ENCODE measurements around the gene PYGO1. TPM values are rescaled to one million over a fixed set of nuclear protein-coding genes. Genes with fewer than 3 reads are reported as not detected.

The PYGO1 gene, protein sequence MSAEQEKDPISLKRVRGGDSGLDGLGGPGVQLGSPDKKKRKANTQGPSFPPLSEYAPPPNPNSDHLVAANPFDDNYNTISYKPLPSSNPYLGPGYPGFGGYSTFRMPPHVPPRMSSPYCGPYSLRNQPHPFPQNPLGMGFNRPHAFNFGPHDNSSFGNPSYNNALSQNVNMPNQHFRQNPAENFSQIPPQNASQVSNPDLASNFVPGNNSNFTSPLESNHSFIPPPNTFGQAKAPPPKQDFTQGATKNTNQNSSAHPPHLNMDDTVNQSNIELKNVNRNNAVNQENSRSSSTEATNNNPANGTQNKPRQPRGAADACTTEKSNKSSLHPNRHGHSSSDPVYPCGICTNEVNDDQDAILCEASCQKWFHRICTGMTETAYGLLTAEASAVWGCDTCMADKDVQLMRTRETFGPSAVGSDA
- 5.9 and 9.9 TPM in 2 replicates for total RNA-seq (2014; rRNA removed; shearing (Covaris generic))

DNA sequence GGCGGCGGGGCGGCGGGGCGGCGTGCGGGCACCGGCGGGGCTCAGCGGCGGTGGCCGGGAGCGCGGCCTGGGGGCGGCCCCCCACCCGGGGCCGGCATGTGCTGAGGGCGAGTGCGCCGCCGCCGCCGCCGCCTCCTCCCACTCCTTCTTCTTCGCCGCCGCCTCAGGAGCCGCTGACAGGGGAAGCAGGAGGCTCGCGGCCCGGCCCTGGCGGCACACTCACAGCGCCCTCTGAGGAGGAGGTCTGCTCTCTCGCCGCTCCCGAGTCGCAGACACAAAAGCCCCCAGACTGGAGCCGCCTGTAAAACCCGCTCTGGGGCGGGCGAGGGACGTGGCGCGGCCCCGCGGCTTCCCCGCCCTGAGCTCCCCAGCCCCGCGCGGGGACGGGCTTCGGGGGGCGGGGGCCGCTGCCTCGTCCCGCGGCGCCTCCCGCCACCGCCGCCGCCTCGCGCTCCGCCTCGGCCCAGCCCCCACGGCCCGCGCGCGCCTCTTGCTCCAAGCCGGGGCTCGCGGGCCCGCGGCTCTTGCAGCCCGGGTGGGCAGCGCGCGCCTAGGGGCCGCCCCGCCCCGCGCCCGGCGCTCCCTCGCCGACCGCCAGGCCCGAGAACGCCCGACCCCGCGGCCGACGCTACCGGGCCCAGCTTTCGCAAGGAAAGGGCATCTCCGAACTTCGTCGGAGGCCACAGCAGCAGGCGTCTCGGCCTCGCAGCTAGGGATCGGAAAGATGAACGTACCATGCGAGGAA lies at the start of gene PYGO1:
PYGO1 (minus strand) TSS at position 276 of the 745 bp plus-strand sequence. CDS start 462 bp downstream, outside the sequence.
- peak; percentile 72 for DNase-seq (ENCODE audit: low read depth in 1 of 2, low spot score in 2 of 2)
- peak within 1 kb of the TSS; percentile 80 for H3K4me3 ChIP-seq
- peaks cover 5% of the 10 kb centered on the region for H3K4me1 ChIP-seq (replicated peaks)
- no peaks in the 10 kb centered on the region for H3K36me3 ChIP-seq
- H3K27me3 ChIP-seq (replicated peaks) = no peaks in the 10 kb centered on the region
- no peaks in the 10 kb centered on the region for H3K9me3 ChIP-seq (replicated peaks)
- H3K27ac ChIP-seq = peak within 1 kb of the TSS; percentile 64

DNA sequence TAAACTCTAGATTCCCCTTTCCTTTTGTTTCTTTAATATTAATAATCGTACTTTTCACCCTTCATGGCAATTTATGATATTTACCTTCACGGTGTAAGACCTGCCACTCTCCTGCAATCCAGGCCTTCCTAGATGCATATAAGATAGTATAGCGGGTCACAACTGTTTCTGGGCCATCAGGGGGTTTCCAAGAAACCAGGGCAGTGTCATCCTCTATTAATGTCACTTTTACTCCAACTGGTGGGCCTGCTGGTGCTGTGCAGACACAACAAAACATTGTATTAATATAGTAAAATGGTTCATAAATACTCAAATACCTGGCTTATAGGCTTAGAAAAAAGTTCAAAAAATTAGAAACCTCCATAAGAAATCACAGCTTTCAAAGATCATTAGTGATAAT lies 48.9 kb upstream of the PYGO1 start:
- Histone ChIP-seq H3K27ac (no peak overlapping the region), H3K4me3 (no peak overlapping the region), H3K9me3 (replicated peaks) (no peaks in the 10 kb centered on the region), H3K27me3 (replicated peaks) (no peaks in the 10 kb centered on the region), H3K4me1 (replicated peaks) (no peaks in the 10 kb centered on the region), H3K36me3 (no peaks in the 10 kb centered on the region)
- no peak for DNase-seq (ENCODE audit: low read depth in 1 of 2, low spot score in 2 of 2)

DNA sequence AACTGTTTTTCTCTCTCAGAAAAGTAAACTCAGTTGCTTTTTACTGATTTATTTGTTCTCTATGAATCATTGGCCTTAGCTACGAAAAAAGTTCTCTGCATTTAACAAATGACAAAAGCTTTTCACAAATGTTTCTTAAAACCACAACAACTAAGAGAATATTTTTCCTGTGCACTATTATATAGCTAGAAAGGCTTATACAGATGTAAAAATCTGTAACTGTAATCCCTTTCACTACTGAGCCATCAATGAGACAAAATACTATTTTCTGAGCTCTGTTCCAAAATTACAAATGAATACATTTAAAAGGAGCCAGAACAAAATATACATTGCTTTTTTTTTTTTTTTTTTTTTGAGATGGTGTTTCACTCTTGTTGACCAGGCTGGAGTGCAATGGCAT lies 45.6 kb upstream of the PYGO1 start:
- Histone ChIP-seq H3K27me3 (replicated peaks) (no peaks in the 10 kb centered on the region), H3K9me3 (replicated peaks) (no peaks in the 10 kb centered on the region), H3K36me3 (no peaks in the 10 kb centered on the region), H3K4me3 (no peak overlapping the region), H3K4me1 (replicated peaks) (no peaks in the 10 kb centered on the region), H3K27ac (no peak overlapping the region)
- no peak for DNase-seq (ENCODE audit: low read depth in 1 of 2, low spot score in 2 of 2)

DNA sequence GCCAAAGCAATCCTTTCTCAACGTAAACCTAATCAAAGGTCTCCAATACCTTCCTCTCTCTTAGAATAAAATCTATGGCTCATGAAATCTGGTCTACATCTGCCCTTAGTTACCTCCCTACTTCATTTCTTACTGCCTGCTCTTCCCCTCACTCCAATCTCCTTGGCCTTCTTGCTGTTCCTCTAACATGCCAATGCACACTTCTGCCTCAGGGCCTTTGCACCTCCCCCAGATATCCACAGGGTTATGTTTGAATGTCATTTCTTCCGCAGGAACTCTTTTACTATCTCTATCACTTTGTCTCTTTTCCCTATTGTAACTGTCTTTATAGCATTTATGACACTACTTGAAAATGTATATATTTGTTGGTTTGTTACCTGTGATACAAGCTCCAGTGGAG lies 44.3 kb upstream of the PYGO1 start:
- DNase-seq (ENCODE audit: low read depth in 1 of 2, low spot score in 2 of 2) = no peak

DNA sequence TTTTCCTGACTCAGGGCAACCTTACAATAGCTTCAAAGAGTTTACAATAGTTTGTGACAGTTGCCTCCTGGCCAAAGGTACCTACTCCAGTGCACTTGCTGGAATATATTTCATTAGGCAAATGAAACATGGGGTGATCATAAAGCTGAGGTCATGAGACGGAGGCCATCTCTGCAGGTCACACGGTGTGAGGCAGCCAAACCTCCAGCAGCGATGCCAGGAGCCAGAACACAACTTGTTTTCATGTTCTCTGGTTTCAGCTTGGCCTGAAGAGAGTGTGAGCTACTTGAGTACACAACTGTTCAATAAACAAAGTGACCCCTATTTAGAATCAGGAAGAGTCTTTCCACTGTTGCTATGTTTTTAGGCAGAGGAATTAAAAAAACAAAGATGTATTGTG lies 42.7 kb upstream of the PYGO1 start:
- H3K27ac ChIP-seq = no peak overlapping the region
- H3K36me3 ChIP-seq = no peaks in the 10 kb centered on the region
- no peaks in the 10 kb centered on the region for H3K27me3 ChIP-seq (replicated peaks)
- H3K4me1 ChIP-seq (replicated peaks) = peaks cover 6% of the 10 kb centered on the region
- no peak for DNase-seq (ENCODE audit: low read depth in 1 of 2, low spot score in 2 of 2)
- no peak overlapping the region for H3K4me3 ChIP-seq
- no peaks in the 10 kb centered on the region for H3K9me3 ChIP-seq (replicated peaks)

More for the DNA sequence above, 44.3 kb upstream of the PYGO1 start:
- no peak overlapping the region for H3K27ac ChIP-seq
- H3K27me3 ChIP-seq (replicated peaks) = no peaks in the 10 kb centered on the region
- H3K4me1 ChIP-seq (replicated peaks) = peaks cover 6% of the 10 kb centered on the region
- no peaks in the 10 kb centered on the region for H3K36me3 ChIP-seq
- H3K4me3 ChIP-seq = no peak overlapping the region
- no peaks in the 10 kb centered on the region for H3K9me3 ChIP-seq (replicated peaks)

DNA sequence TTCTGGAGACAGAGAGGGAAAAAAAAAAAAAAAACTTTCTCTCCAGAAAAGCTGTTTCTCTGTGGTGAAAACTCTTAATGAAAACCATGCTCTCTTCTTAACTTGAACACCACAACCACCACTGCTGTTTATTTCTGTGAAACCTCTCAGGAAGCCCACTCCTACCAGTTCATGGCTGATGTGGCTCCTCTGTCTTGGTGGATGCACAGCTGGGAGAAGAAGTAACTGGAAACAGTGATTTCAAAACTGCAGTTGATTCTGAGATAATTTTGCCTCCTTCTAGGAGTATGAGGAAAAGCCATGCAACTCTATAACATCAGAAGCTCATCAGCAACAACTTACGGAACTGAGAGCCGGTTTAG lies 40.2 kb upstream of the PYGO1 start:
- peaks cover 6% of the 10 kb centered on the region for H3K4me1 ChIP-seq (replicated peaks)
- no peaks in the 10 kb centered on the region for H3K27me3 ChIP-seq (replicated peaks)
- no peaks in the 10 kb centered on the region for H3K9me3 ChIP-seq (replicated peaks)
- H3K36me3 ChIP-seq = no peaks in the 10 kb centered on the region
- H3K4me3 ChIP-seq = no peak overlapping the region
- DNase-seq (ENCODE audit: low read depth in 1 of 2, low spot score in 2 of 2) = no peak
- H3K27ac ChIP-seq = no peak overlapping the region

DNA sequence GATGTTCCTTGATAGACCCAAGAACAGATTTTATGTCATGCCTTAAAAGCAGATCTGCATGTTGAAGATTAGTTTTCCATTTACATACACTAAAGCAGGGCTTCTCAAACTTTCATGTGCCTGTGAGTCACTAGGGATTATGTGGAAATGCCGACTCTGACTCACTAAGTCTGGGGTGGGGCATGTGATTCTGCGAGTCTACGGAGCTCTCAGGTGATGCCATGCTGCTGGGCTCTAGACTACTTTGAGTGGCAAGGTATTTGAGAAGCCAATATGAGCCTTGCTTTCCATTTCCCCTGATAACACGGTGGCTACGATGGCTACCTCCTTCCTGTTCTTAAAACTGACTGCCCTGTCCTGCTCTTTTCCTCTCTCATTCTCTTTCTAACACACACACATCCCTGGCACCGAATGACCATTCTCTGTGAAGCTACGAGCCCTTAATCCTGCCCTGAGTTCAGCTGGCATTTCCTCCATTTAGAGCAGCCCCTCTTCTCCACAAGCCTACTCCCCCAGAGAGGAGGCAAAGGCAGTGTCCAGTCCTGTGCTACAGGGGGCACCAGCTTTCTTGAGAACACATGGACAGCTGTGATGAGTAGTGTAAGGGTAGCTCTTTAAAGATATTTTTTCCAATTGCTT lies 39.7 kb upstream of the PYGO1 start:
- H3K27ac ChIP-seq = no peak overlapping the region
- peak in 1 of 2 experiments; percentile 36 for DNase-seq (ENCODE audit: low read depth in 1 of 2, low spot score in 2 of 2)
- H3K4me3 ChIP-seq = no peak overlapping the region

DNA sequence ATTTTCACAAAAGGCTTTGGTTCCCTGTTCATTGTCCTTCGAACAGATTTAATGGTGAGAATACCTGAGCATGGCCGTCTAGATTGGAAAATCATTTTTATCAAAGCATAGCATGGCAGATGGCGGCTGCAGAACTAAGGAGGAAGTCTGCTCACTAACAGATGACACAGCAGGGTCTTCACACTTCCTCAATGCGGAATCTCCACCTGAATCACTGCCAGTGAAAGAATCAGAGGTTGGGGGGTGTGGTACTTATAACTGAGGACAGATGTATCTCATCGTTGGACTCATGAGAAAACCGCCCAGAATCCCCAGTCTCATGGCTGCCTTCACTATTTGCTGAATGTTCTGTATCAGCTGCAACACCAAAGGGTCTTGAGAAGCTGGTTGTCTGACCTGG lies 31.6 kb upstream of the PYGO1 start:
- Histone ChIP-seq H3K4me1 (replicated peaks) (no peaks in the 10 kb centered on the region), H3K9me3 (replicated peaks) (no peaks in the 10 kb centered on the region), H3K36me3 (no peaks in the 10 kb centered on the region), H3K4me3 (no peak overlapping the region), H3K27ac (no peak overlapping the region), H3K27me3 (replicated peaks) (no peaks in the 10 kb centered on the region)
- DNase-seq (ENCODE audit: low read depth in 1 of 2, low spot score in 2 of 2) = no peak

More for the DNA sequence above, 39.7 kb upstream of the PYGO1 start:
- Histone ChIP-seq H3K36me3 (no peaks in the 10 kb centered on the region), H3K9me3 (replicated peaks) (no peaks in the 10 kb centered on the region), H3K4me1 (replicated peaks) (peaks cover 6% of the 10 kb centered on the region), H3K27me3 (replicated peaks) (no peaks in the 10 kb centered on the region)

DNA sequence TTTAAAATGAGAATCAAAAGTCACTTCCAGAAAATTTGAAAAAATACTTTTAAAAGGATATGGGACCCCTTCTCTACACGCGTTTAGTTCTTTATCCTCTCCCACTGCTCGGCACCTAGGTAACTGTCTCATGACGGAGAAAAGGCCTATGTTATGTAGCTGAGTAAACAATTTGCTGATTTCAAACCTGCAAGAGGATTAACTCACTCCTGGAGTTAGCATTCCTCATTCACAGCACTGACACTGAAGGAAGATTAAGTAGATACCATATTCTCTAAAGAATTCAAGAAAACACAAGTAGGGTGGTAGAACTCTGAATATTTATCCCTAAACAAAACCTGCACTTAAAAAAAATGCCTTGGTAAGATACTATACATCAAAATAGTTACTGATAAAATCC lies 30.2 kb upstream of the PYGO1 start:
- H3K4me1 ChIP-seq (replicated peaks) = no peaks in the 10 kb centered on the region
- H3K27me3 ChIP-seq (replicated peaks) = no peaks in the 10 kb centered on the region
- H3K27ac ChIP-seq = no peak overlapping the region
- no peak for DNase-seq (ENCODE audit: low read depth in 1 of 2, low spot score in 2 of 2)
- no peaks in the 10 kb centered on the region for H3K9me3 ChIP-seq (replicated peaks)
- H3K4me3 ChIP-seq = no peak overlapping the region
- H3K36me3 ChIP-seq = no peaks in the 10 kb centered on the region

DNA sequence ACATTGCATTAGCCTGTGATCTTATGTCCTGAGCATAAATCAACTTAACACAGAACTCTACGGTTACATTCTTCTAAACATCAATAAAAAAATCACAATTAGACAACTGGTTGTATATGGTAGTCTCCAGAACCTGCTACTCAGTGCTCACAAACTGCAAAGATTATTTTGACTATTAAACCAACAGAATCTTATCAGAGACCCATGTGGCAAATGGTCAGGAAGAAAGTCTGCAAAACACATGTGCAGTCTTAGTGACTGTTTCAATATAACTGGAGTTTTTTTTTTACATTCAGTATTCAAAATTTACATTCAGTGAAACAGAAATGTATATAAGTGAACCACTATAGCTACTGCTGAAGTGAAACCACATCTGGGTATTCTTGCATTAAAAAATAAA lies 27.3 kb upstream of the PYGO1 start:
- H3K4me3 ChIP-seq = no peak overlapping the region
- no peaks in the 10 kb centered on the region for H3K9me3 ChIP-seq (replicated peaks)
- no peak for DNase-seq (ENCODE audit: low read depth in 1 of 2, low spot score in 2 of 2)
- no peak overlapping the region for H3K27ac ChIP-seq
- H3K4me1 ChIP-seq (replicated peaks) = no peaks in the 10 kb centered on the region
- H3K27me3 ChIP-seq (replicated peaks) = no peaks in the 10 kb centered on the region
- no peaks in the 10 kb centered on the region for H3K36me3 ChIP-seq

DNA sequence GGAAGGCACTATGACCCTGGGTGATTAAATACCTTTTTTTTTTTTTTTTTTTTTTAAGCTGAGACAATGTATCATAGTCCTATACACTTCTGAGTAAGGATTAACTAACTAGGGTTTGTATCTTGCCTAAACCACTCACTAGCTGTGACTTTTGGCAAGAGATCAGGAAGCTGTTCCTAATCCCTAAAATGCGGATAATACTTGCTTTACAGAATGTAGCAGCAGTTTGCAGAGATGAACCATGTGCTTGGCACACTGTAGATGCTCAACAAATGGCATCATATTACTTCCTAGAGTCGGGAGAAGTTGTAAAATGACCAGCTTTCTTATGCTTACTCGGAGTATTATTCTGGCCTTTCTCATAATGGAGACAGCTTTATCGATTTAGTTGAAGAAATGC lies 25.6 kb upstream of the PYGO1 start:
- H3K4me3 ChIP-seq = no peak overlapping the region
- H3K9me3 ChIP-seq (replicated peaks) = no peaks in the 10 kb centered on the region
- H3K4me1 ChIP-seq (replicated peaks) = no peaks in the 10 kb centered on the region
- no peaks in the 10 kb centered on the region for H3K36me3 ChIP-seq
- H3K27me3 ChIP-seq (replicated peaks) = no peaks in the 10 kb centered on the region
- DNase-seq (ENCODE audit: low read depth in 1 of 2, low spot score in 2 of 2) = no peak
- H3K27ac ChIP-seq = no peak overlapping the region

DNA sequence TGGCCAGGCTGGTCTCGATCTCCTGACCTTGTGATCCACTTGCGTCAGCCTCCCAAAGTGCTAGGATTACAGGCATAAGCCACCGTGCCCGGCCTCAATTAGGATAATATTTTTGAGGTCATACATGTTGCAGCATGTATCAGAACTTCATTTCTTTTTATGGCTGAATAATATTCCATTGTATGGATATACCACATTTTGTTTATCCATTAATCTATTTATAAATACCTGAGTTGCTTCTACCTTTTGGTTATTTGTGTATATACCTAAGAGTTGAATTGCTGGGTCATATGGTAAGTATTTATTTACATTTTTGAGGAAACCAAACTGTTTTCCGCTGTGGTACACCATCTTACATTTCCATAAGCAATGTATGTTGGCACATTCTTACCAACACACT lies 18.1 kb upstream of the PYGO1 start:
- no peak for DNase-seq (ENCODE audit: low read depth in 1 of 2, low spot score in 2 of 2)
- Histone ChIP-seq H3K27me3 (replicated peaks) (no peaks in the 10 kb centered on the region), H3K4me3 (no peak overlapping the region), H3K27ac (no peak overlapping the region), H3K9me3 (replicated peaks) (no peaks in the 10 kb centered on the region), H3K36me3 (no peaks in the 10 kb centered on the region), H3K4me1 (replicated peaks) (no peaks in the 10 kb centered on the region)

DNA sequence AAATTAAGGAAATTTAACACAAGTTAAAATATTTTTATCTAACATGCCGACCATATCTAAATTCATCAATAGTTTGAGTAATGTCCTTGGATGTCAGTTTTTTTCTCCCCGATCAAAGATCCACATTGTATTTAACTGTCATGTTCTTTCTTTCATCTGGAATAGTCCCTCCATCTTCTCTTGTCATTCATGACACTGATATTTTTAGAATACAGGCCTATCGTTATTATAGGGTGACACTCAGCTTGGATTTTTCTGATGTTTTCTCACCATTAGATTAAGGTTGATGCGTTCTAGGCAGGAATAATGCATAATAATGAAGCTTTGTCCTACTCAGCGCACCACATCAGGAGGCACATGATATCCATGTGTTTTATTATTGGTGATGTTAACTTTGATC lies 13.2 kb upstream of the PYGO1 start:
- no peaks in the 10 kb centered on the region for H3K36me3 ChIP-seq

DNA sequence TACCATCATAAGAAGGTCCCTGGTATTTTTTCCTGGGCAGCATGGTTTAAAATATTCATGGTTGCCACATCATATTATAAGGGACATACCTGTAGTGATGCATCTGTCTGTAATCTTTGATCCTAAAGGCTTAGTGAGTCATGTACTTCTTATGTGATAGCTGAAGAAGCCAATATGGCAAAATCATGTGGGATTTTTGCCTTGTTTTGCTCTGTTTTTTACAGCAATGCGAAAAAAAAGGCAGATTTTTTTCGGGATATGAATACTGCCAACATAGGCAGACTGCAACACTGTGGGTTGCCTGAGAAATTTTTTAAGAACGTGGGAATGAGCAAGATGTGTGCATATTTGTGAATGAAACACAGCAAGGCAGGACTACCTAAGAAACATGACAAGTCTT lies 11.3 kb upstream of the PYGO1 start:
- no peak overlapping the region for H3K4me3 ChIP-seq
- DNase-seq (ENCODE audit: low read depth in 1 of 2, low spot score in 2 of 2) = no peak
- H3K9me3 ChIP-seq (replicated peaks) = no peaks in the 10 kb centered on the region
- no peaks in the 10 kb centered on the region for H3K27me3 ChIP-seq (replicated peaks)
- no peak overlapping the region for H3K27ac ChIP-seq
- no peaks in the 10 kb centered on the region for H3K36me3 ChIP-seq
- no peaks in the 10 kb centered on the region for H3K4me1 ChIP-seq (replicated peaks)

More for the DNA sequence above, 13.2 kb upstream of the PYGO1 start:
- DNase-seq (ENCODE audit: low read depth in 1 of 2, low spot score in 2 of 2) = no peak
- H3K9me3 ChIP-seq (replicated peaks) = no peaks in the 10 kb centered on the region
- no peaks in the 10 kb centered on the region for H3K27me3 ChIP-seq (replicated peaks)
- no peak overlapping the region for H3K4me3 ChIP-seq
- H3K4me1 ChIP-seq (replicated peaks) = no peaks in the 10 kb centered on the region
- no peak overlapping the region for H3K27ac ChIP-seq

Measured in SJSA1 (cell line).